ENCODE data around the gene OR7A10.

DNA sequence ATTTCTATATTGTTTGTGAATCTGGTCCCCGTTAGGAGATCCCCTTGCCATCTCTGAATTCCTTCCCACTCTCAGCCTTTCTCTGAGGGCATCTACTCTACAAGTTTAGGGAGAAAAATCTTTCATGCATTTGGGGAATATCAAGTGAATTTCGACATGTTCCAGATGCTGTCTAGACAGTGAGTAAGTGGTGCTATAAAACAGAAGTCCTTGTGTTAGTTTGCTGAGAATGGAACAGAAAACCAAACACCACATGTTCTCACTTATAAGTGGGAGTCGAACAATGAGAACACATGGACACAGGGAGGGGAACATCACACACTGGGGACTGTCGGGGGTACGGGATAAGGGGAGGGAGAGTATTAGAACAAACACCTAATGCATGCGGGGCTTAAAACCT is 5.1 kb downstream of the OR7A10 start:
- TF ChIP-seq CTCF (conservative IDR thresholded peaks at IDR 0.05; ENCODE audit: low read length) (no peak), EZH2phosphoT487 (IDR thresholded peaks at IDR 0.05; ENCODE audit: borderline replicate concordance, low read depth, low read length) (no peak)

Measured in OCI-LY7 (cell line).